ENCODE results near the gene ACOT7.

GRCh38 chr1:6274622-6275139 lies 118.9 kb downstream of the ACOT7 start:
- TF ChIP-seq TAF1 (IDR thresholded peaks at IDR 0.05; ENCODE audit: low read depth) (no peak), YY1 (IDR thresholded peaks at IDR 0.05; ENCODE audit: low read depth) (no peak)
